ENCODE measurements around the gene CEP70. TPM values are rescaled to one million over a fixed set of nuclear protein-coding genes. Genes with fewer than 3 reads are reported as not detected.

CEP70 gene
- polyA plus RNA-seq, 3 donors, result 0.11 TPM; not detected in 2

DNA sequence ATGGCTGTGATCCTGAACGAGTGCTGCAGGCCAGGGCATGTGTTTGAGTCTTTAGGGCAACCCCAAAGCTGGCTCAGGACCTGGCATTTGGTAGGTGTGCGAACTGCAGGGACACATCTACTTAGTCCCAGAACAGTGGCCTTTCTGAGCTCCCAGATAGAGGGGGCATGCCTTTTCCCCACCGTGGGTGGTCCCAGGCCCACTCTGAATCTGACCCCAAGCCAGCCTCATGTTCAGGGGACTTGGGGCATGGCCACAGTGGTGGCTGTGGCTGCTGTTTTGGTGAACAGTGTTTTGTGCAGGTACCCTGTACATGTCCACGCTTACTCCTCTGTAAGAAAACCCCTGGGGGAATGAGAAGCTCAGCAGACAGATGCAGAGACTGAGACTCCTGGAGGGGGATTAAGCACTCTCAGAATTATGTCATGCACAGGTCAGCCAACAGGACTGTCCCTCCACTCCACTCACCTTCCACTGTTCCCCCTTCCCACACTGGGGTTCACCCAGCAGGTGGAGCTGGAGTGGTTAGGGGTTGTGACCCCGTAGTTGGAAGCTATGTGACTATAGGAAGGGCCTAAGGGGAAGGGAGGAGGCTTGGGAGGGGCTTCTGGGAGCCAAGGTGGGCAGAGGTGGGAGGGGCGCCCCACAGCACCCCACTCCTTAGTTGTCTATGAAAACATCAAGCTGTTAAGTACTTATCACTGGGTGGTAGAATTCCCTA, 143.2 kb downstream of the CEP70 start:
- H3K36me3 ChIP-seq (replicated peaks in 1 of 2; ENCODE audit: control insufficient read depth in 1 of 2, insufficient read depth in 2 of 2, low read length in 2 of 2), result no peaks in the 10 kb centered on the region
- no peak overlapping the region for H2AFZ ChIP-seq (ENCODE audit: insufficient read depth, low read depth, low read length, poor library complexity, severe bottlenecking)
- no peaks in the 10 kb centered on the region for H3K36me3 Mint-ChIP-seq
- peaks cover 2 to 10% (median 4%) of the 10 kb centered on the region in 3 donors for H3K27me3 Mint-ChIP-seq (ENCODE audit: low read depth in 3 of 3)
- TF ChIP-seq, protein P1, sequence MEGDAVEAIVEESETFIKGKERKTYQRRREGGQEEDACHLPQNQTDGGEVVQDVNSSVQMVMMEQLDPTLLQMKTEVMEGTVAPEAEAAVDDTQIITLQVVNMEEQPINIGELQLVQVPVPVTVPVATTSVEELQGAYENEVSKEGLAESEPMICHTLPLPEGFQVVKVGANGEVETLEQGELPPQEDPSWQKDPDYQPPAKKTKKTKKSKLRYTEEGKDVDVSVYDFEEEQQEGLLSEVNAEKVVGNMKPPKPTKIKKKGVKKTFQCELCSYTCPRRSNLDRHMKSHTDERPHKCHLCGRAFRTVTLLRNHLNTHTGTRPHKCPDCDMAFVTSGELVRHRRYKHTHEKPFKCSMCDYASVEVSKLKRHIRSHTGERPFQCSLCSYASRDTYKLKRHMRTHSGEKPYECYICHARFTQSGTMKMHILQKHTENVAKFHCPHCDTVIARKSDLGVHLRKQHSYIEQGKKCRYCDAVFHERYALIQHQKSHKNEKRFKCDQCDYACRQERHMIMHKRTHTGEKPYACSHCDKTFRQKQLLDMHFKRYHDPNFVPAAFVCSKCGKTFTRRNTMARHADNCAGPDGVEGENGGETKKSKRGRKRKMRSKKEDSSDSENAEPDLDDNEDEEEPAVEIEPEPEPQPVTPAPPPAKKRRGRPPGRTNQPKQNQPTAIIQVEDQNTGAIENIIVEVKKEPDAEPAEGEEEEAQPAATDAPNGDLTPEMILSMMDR (IDR thresholded peaks at IDR 0.05), result no peak
- no peak overlapping the region for H3K9ac ChIP-seq (ENCODE audit: insufficient read depth, low read length, poor library complexity, severe bottlenecking)
- no peaks in the 10 kb centered on the region for H3K4me1 ChIP-seq (ENCODE audit: control insufficient read depth in 1 of 2, insufficient read depth in 2 of 2, low read length in 2 of 2)
- no peak overlapping the region for H3K4me3 ChIP-seq (replicated peaks in 1 of 3; ENCODE audit: low read depth in 2 of 3, low read length in 3 of 3)
- no peaks in the 10 kb centered on the region for H3K4me1 Mint-ChIP-seq
- 76% methylated on average over 2 of the region's 6 CpGs for WGBS (ENCODE audit: insufficient coverage)
- intact Hi-C loops (cut with micrococcal nuclease), result no loop called here
- H3K79me2 ChIP-seq (ENCODE audit: insufficient read depth, low read length), result no peaks in the 10 kb centered on the region
- peaks cover 0 to 1% (median 0%) of the 10 kb centered on the region in 7 donors for H3K9me3 Mint-ChIP-seq
- DNase-seq, result no peak
- H3K27me3 ChIP-seq (ENCODE audit: control insufficient read depth in 2 of 2, insufficient read depth in 2 of 2, low read length in 2 of 2), result no peaks in the 10 kb centered on the region
- no peak overlapping the region for H3K27ac ChIP-seq (ENCODE audit: low read depth in 1 of 2, low read length in 2 of 2)
- H3K4me3 Mint-ChIP-seq, result no peak overlapping the region
- H3K27ac Mint-ChIP-seq, result no peak overlapping the region
- no peaks in the 10 kb centered on the region for H3K9me3 ChIP-seq (replicated peaks in 1 of 2; ENCODE audit: control insufficient read depth in 1 of 2, insufficient read depth in 1 of 2, low read length in 2 of 2)
- H4K20me1 ChIP-seq (ENCODE audit: insufficient read depth, low read length), result no peaks in the 10 kb centered on the region
- no peak overlapping the region for H3K4me2 ChIP-seq (replicated peaks; ENCODE audit: extremely low read depth, low read length, poor library complexity, severe bottlenecking)

DNA sequence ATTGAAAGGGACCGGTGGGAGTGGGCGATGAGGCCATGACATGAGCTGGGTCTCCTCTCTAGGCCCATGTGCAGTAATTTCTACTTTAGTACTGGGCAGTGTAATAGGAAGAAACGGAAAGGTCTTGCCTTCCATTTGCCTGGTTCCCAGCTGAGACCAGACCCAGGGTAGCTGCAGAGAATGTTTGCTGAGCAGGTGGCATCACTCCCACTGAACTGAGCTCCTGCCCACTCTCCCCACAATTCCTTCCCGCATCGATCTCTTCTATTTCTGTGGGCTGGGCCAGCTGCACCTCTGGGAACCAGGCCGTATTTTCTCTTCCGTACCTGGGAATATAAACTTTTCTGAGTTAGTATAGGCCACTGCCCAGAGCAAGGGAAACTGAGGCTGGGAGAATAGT, 143.9 kb downstream of the CEP70 start:
- Mint-ChIP-seq H3K9me3 (peaks cover 0 to 1% (median 0%) of the 10 kb centered on the region in 7 donors), H3K4me3 (no peak overlapping the region), H3K36me3 (no peaks in the 10 kb centered on the region), H3K27ac (no peak overlapping the region), H3K27me3 (ENCODE audit: low read depth in 3 of 3) (peaks cover 2 to 10% (median 4%) of the 10 kb centered on the region in 3 donors), H3K4me1 (no peaks in the 10 kb centered on the region)
- H3K9ac ChIP-seq (ENCODE audit: insufficient read depth, low read length, poor library complexity, severe bottlenecking), result no peak overlapping the region
- WGBS (ENCODE audit: insufficient coverage), result 100% methylated on average over 4 of the region's 7 CpGs
- H2AFZ ChIP-seq (ENCODE audit: insufficient read depth, low read depth, low read length, poor library complexity, severe bottlenecking), result no peak overlapping the region
- H3K27ac ChIP-seq (ENCODE audit: low read depth in 1 of 2, low read length in 2 of 2), result no peak overlapping the region
- no peak overlapping the region for H3K4me3 ChIP-seq (replicated peaks in 1 of 3; ENCODE audit: low read depth in 2 of 3, low read length in 3 of 3)
- H3K4me2 ChIP-seq (replicated peaks; ENCODE audit: extremely low read depth, low read length, poor library complexity, severe bottlenecking), result no peak overlapping the region
- no peak for DNase-seq
- H3K79me2 ChIP-seq (ENCODE audit: insufficient read depth, low read length), result no peaks in the 10 kb centered on the region
- H3K27me3 ChIP-seq (ENCODE audit: control insufficient read depth in 2 of 2, insufficient read depth in 2 of 2, low read length in 2 of 2), result no peaks in the 10 kb centered on the region
- TF ChIP-seq, protein P1 (IDR thresholded peaks at IDR 0.05), result no peak
- intact Hi-C loops (cut with micrococcal nuclease), result no loop called here
- no peaks in the 10 kb centered on the region for H3K36me3 ChIP-seq (replicated peaks in 1 of 2; ENCODE audit: control insufficient read depth in 1 of 2, insufficient read depth in 2 of 2, low read length in 2 of 2)
- H3K4me1 ChIP-seq (ENCODE audit: control insufficient read depth in 1 of 2, insufficient read depth in 2 of 2, low read length in 2 of 2), result no peaks in the 10 kb centered on the region
- no peaks in the 10 kb centered on the region for H3K9me3 ChIP-seq (replicated peaks in 1 of 2; ENCODE audit: control insufficient read depth in 1 of 2, insufficient read depth in 1 of 2, low read length in 2 of 2)
- H4K20me1 ChIP-seq (ENCODE audit: insufficient read depth, low read length), result no peaks in the 10 kb centered on the region
